Activated CD4-positive, alpha-beta T cell treated with anti-CD3 and anti-CD28 coated beads, Interleukin-10, Interleukin-2, amounts not matched to agents 100 ng/mL and 50 ng/mL, durations not matched to agents 16 hours and 8 hours (primary cell): ENCODE measurements around the gene IRGQ.
"Not testable (repeated sequence)": the region's sequence is repeated elsewhere in the genome, so short reads cannot be mapped to it uniquely, and the experiment has no call there.

Source experiments
- DNase-seq: peaks from one replicate; pipeline ENCODE4 v3.0.0-alpha.2; 2020

IRGQ gene

GRCh38 chr19:43596842-43597461 is 1.0 kb upstream of the IRGQ start:
- DNase-seq, result no peak

- DNase-seq, result no peak
Observed at GRCh38 chr19:43595605-43595998, 332 bp downstream of the IRGQ start.

GRCh38 chr19:43594710-43595604 is 977 bp downstream of the IRGQ start:
- peak; percentile 80 for DNase-seq

- DNase-seq, result no peak
Observed at GRCh38 chr19:43594081-43594697, 1.7 kb downstream of the IRGQ start.

GRCh38 chr19:43592800-43593350 is 3.1 kb downstream of the IRGQ start:
- no peak for DNase-seq

GRCh38 chr19:43591904-43592772 is 3.8 kb downstream of the IRGQ start:
- DNase-seq, result no peak

- no peak for DNase-seq
Observed at GRCh38 chr19:43589678-43590077, 6.3 kb downstream of the IRGQ start.

GRCh38 chr19:43589277-43589676 is 6.7 kb downstream of the IRGQ start:
- no peak for DNase-seq

GRCh38 chr19:43587029-43587428 is 8.9 kb downstream of the IRGQ start:
- DNase-seq, result not testable (repeated sequence)

- DNase-seq, result no peak
Observed at GRCh38 chr19:43586346-43586745, 9.6 kb downstream of the IRGQ start.

- DNase-seq, result no peak
Observed at GRCh38 chr19:43584484-43584883, 11.4 kb downstream of the IRGQ start.

- DNase-seq, result no peak
Observed at GRCh38 chr19:43582495-43582894, 13.4 kb downstream of the IRGQ start.

GRCh38 chr19:43581467-43581866 is 14.5 kb downstream of the IRGQ start:
- no peak for DNase-seq

- DNase-seq, result no peak
Observed at GRCh38 chr19:43578787-43579186, 17.1 kb downstream of the IRGQ start.

- DNase-seq, result no peak
Observed at GRCh38 chr19:43575955-43576878, 19.7 kb downstream of the IRGQ start.

GRCh38 chr19:43575156-43575950 is 20.6 kb downstream of the IRGQ start, which contains the start of the genes PINLYP and XRCC1:
Gene PINLYP (plus strand): TSS chr19:43575801. CDS start chr19:43577192, 1,391 bp downstream.
Gene XRCC1 (minus strand): TSS chr19:43575527. CDS start chr19:43575458, 69 bp downstream.
- DNase-seq, result peak; percentile 98

GRCh38 chr19:43574424-43575155 is 21.3 kb downstream of the IRGQ start:
- DNase-seq, result no peak

- no peak for DNase-seq
Observed at GRCh38 chr19:43572171-43572588, 23.8 kb downstream of the IRGQ start.

- no peak for DNase-seq
Observed at GRCh38 chr19:43570174-43570791, 25.7 kb downstream of the IRGQ start.
